Breast epithelium (tissue), 4 donors: ENCODE data around the gene EEF2KMT. TPM values are rescaled to one million over a fixed set of nuclear protein-coding genes. Genes with fewer than 3 reads are reported as not detected.
"Not testable (repeated sequence)": the region's sequence is repeated elsewhere in the genome, so short reads cannot be mapped to it uniquely, and the experiment has no call there.

Source experiments
- DNase-seq, 2 donors: peaks; one replicate each; pipeline ENCODE4 v3.0.0-alpha.2; 2019; ENCODE audit warnings: low spot score in 2 of 2
- H3K27ac ChIP-seq, 2 donors: fragments of 200-600 bp; sonication (generic) in 1 of 2; one replicate each; pipeline ENCODE4 v1.5.1; 2016 to 2019; ENCODE audit warnings: mild to moderate bottlenecking in 1 of 2
- H3K27me3 ChIP-seq, 2 donors: fragments of 200-600 bp; sonication (generic) in 1 of 2; one replicate each; pipeline versions ENCODE4 v1.5.1 to v1.6.0; 2017 to 2019; ENCODE audit warnings: control low read depth in 1 of 2, mild to moderate bottlenecking in 1 of 2
- H3K36me3 ChIP-seq: fragments of 200-600 bp; one replicate; pipeline ENCODE4 v1.5.1; 2019
- H3K4me1 ChIP-seq, 2 donors: fragments of 200-600 bp; sonication (generic); one replicate each; pipeline ENCODE4 v1.5.1; 2016 to 2019; ENCODE audit warnings: control low read depth in 1 of 2
- H3K4me3 ChIP-seq, 3 donors: fragments of 200-600 bp; sonication (generic); 1 replicate in 2 of 3; 2 replicates in 1 of 3; pipeline ENCODE4 v1.5.1; 2016 to 2019; ENCODE audit warnings: mild to moderate bottlenecking in 3 of 3, moderate library complexity in 2 of 3
- H3K9me3 ChIP-seq, 2 donors: fragments of 200-600 bp; sonication (generic) in 1 of 2; one replicate each; pipeline ENCODE4 v1.5.1; 2016 to 2019; ENCODE audit warnings: control low read depth in 1 of 2
- POLR2A ChIP-seq: fragments of 450-650 bp; IDR thresholded peaks from one replicate; pipeline ENCODE4 v1.6.1; 2016; ENCODE audit warnings: antibody characterized with exemption, mild to moderate bottlenecking, moderate library complexity
- POLR2AphosphoS5 ChIP-seq, 3 donors: sonication (generic); formaldehyde crosslinking; IDR thresholded peaks; one replicate each; pipeline ENCODE4 v1.6.1; 2017; ENCODE audit warnings: antibody characterized with exemption in 3 of 3
- intact Hi-C: fragments of 100-400 bp; cut with DNase I; formaldehyde crosslinking; loops from one replicate; pipeline ENCODE4 v1.15.1; 2023; ENCODE audit warnings: low total_unique reads
- total RNA-seq, 3 donors: library from RNA; depleted of rRNA; stranded (reverse); fragments of >200 nt; gene quantifications; one replicate each; pipeline ENCODE4 v1.1.0, GENCODE V29; 2016
- TF ChIP-seq, protein P1 (sequence below), 3 donors: fragments of 450-650 bp; IDR thresholded peaks; one replicate each; pipeline ENCODE4 v1.5.1; 2016 to 2017; ENCODE audit warnings: antibody characterized with exemption in 3 of 3, mild to moderate bottlenecking in 3 of 3, moderate library complexity in 3 of 3

The EEF2KMT gene
- total RNA-seq = 10 to 100 TPM in 2 of 3 donors, 1 to 10 TPM in 1; 9.4 to 10.2 (median 10.2) TPM

- peak; percentile 100 for DNase-seq
- H3K4me1 ChIP-seq, intact Hi-C loops, H3K36me3 ChIP-seq, H3K27me3 ChIP-seq, H3K9me3 ChIP-seq: not testable (repeated sequence)
- Histone ChIP-seq H3K4me3 (peak within 1 kb of the TSS; percentile 65 to 89 (median 68)), H3K27ac (peak within 1 kb of the TSS; percentile 86 to 91)
These were observed at the start of gene EEF2KMT for GRCh38 chr16:5097470-5098220. TSS of gene EEF2KMT (minus strand) at chr16:5097795. CDS start at chr16:5097739, 56 bp downstream.

DNA sequence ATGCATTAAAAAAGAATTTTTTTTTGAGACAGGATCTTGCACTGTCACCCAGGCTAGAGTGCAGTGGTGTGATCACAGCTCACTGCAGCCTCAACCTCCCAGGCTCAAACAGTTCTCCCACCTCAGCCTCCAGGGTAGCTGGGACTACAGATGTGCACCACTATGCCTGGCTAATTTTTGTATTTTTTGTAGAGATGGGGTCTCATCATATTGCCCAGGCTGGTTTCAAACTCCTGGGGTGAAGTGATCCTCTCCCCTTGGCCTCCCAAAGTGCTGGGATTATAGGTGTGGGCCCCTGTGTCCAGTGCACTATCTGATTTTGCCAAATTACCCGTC lies 47.0 kb upstream of the EEF2KMT start:
- H3K4me1 ChIP-seq, H3K27me3 ChIP-seq, H3K4me3 ChIP-seq, H3K9me3 ChIP-seq, intact Hi-C loops, H3K27ac ChIP-seq, DNase-seq, H3K36me3 ChIP-seq: not testable (repeated sequence)

DNA sequence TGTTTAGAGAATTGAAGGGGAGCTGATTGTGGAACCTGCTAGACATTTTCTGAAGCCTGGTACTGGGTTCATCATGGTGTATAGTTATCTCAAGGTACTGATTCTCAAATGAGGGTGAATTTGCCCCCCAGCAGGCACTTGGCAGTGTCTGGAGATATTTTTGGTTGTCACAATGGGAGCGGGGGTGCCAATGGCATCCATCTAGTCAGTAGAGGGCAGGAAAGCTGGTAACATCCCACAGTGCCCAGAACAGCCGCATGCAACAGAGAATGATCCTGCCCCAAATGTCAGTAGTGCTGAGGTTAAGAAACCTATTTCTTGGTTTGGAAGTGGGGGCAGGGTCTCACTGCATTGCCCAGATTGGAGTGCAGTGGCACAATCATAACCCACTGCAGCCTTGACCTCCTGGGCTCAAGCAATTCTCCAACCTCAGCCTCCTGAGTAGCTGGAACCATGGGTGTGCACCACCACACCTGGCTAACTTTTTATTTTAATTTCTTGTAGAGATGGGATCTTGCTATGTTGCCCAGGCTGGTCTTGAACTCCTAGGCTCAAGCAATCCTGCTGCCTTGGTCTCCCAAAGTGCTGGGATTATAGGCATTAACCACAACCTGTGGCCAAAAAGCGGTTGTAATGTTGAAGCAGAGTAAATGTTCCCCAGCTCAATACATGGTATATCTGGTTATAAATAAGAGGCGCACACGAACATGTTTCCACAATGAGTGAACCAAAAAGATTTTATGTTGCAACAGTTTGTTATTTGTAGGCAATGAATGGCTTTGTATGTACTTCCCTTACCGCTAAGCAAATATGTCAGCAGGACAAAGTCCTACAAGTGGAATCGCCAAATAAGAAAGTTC lies 46.4 kb upstream of the EEF2KMT start:
- DNase-seq = no peak
- TF ChIP-seq POLR2A = no peak
- TF ChIP-seq POLR2AphosphoS5 (IDR thresholded peaks at IDR 0.05) = no peak
- TF ChIP-seq, protein P1, sequence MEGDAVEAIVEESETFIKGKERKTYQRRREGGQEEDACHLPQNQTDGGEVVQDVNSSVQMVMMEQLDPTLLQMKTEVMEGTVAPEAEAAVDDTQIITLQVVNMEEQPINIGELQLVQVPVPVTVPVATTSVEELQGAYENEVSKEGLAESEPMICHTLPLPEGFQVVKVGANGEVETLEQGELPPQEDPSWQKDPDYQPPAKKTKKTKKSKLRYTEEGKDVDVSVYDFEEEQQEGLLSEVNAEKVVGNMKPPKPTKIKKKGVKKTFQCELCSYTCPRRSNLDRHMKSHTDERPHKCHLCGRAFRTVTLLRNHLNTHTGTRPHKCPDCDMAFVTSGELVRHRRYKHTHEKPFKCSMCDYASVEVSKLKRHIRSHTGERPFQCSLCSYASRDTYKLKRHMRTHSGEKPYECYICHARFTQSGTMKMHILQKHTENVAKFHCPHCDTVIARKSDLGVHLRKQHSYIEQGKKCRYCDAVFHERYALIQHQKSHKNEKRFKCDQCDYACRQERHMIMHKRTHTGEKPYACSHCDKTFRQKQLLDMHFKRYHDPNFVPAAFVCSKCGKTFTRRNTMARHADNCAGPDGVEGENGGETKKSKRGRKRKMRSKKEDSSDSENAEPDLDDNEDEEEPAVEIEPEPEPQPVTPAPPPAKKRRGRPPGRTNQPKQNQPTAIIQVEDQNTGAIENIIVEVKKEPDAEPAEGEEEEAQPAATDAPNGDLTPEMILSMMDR (IDR thresholded peaks at IDR 0.05) = no peak

DNA sequence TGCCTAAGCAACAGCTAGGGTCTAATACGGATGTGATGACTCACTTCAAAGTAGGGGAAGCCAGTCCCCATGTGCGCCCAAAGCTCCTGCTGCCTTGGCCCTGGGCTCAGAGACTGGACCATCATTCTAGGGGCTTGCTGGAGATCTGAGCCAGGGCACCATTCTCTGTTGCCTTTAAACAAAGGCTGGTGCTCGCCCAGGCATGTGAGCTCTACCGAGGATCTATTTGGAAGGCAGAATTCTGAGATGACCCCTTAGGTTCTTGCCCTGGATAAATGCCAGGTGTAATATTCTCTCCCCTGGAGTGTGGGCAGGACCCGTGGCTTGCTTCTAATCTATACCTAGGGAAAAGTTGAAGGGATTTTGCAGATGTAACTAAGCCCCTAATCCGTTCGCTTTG lies 42.6 kb upstream of the EEF2KMT start:
- H3K27me3 ChIP-seq, H3K9me3 ChIP-seq, H3K36me3 ChIP-seq, H3K4me3 ChIP-seq, H3K4me1 ChIP-seq, DNase-seq, H3K27ac ChIP-seq, intact Hi-C loops: not testable (repeated sequence)

More for the DNA sequence above, 46.4 kb upstream of the EEF2KMT start:
- Histone ChIP-seq H3K27ac (no peak overlapping the region), H3K4me3 (no peak overlapping the region), H3K27me3 (no peaks in the 10 kb centered on the region), H3K4me1 (no peaks in the 10 kb centered on the region), H3K36me3 (no peaks in the 10 kb centered on the region), H3K9me3 (no peaks in the 10 kb centered on the region)
- intact Hi-C loops = no loop called here

- H3K36me3 ChIP-seq, H3K9me3 ChIP-seq, DNase-seq, H3K27me3 ChIP-seq, intact Hi-C loops, H3K27ac ChIP-seq, H3K4me3 ChIP-seq, H3K4me1 ChIP-seq: not testable (repeated sequence)
These were observed 37.3 kb upstream of the EEF2KMT start for GRCh38 chr16:5134739-5135452.

DNA sequence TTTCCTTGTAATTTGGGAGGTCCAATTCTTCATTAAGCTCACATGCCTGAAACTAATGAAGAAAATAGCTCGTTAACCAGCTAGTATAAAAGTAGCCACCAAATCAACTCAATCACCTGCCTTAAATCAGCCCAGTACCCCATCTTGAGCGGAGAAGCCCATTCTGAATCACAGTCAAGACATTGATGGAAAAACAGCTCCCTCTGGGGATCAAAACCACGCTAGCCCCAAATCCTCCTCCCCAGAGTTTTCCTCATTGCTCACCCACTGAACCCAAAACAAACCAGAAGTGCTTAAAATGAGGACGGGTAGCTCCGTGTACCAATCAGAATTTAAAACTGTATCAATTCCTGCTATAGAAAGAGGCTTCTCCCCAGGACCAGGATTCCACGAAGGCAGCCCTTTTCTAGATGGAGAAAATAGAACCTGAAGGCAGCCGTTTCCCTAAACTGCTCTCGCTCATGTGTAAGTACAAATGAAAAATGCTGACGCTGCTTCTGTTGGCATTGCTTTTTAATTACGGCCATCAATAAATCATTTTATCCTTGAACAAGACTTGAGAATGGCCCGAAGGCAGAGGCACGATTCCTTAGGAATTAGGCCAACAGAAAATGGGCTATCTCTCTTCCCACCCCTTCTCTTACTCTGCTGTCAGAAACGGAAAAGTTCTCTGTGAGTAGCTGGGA lies 35.5 kb upstream of the EEF2KMT start:
- H3K9me3 ChIP-seq, H3K4me3 ChIP-seq, DNase-seq, H3K27me3 ChIP-seq, H3K27ac ChIP-seq, intact Hi-C loops, H3K4me1 ChIP-seq, H3K36me3 ChIP-seq: not testable (repeated sequence)

DNA sequence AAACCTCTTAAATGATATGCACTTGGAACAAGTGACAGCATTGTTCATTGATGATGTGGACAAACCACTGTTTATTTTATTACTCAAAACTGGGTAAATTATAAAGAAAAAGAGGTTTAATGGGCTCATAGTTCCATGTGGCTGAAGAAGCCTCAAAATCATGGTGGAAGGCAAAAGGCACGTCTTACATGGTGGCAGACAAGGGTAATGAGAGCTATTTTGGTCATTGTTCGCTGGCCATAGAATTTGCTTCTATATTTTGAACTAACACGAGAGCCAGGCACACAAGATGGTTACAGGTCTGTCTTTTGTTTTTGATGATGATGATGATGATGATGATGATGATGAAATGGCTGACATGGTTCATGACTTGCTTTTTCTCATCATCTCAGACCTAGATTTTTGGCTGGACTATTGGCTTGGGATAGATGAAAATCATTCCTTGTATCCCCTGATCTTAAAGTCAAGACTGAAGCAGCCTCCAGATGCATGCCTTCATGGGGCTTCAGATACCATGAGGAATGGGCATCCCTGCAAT lies 33.9 kb upstream of the EEF2KMT start:
- H3K27ac ChIP-seq, intact Hi-C loops, H3K36me3 ChIP-seq, DNase-seq, H3K27me3 ChIP-seq, H3K4me3 ChIP-seq, H3K9me3 ChIP-seq, H3K4me1 ChIP-seq: not testable (repeated sequence)

GRCh38 chr16:5117300-5118087 lies 19.9 kb upstream of the EEF2KMT start:
- H3K4me1 ChIP-seq, H3K27me3 ChIP-seq, H3K9me3 ChIP-seq, H3K36me3 ChIP-seq, intact Hi-C loops, H3K27ac ChIP-seq: not testable (repeated sequence)
- peak overlapping the region in 2 of 3 donors; percentile 17 to 52 for H3K4me3 ChIP-seq
- DNase-seq = peak; percentile 30 to 52

DNA sequence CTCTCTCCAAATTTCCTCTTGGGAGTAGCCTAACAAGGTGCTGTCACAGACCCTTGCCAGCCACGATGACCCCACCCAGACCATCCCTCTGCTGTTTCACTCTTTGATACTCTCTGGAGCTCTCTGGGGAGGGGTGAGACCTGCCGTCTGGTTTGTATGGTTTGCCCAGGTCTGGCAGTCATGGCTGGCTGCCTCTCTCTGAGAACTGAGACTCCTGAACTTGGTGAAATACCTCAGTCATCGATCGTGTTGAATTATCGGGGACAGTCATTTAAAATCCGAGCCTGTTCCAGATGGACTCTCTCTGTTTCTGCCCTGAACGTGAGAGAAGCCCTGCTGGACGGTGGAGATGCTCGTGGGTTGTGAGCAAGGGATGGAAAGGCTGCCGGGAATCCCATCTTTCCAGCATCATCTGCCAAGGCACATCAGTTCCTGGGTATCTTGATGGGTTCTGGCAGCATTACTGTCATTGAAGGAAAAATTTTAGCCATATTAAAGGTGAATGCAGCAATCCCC lies 19.2 kb upstream of the EEF2KMT start:
- DNase-seq, H3K27me3 ChIP-seq, intact Hi-C loops, H3K9me3 ChIP-seq, H3K4me1 ChIP-seq, H3K36me3 ChIP-seq, H3K27ac ChIP-seq: not testable (repeated sequence)
- peak overlapping the region in 2 of 3 donors; percentile 17 to 52 for H3K4me3 ChIP-seq

DNA sequence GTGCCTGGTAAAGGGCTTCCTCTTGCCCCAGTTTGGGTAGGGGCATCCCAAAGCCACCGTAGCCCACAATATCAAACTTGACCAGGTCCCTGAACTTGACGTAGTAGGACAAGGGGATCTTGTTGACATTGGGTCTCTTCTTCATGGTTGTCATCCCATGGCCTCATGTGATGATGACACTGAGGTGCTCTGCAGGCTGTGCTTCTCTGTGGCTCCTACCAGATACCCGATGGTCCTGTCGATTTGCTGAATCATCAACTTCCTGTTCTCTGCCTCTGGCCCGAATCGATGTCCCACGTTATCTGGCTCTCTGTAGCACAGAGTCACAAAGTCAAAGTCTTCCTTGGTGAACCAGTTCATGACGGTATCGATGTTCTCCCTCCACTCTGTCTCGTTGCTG lies 13.3 kb upstream of the EEF2KMT start:
- H3K9me3 ChIP-seq, H3K4me3 ChIP-seq, H3K36me3 ChIP-seq, H3K4me1 ChIP-seq, H3K27ac ChIP-seq, DNase-seq, intact Hi-C loops, H3K27me3 ChIP-seq: not testable (repeated sequence)
